ENCODE data around the gene TEX10. TPM values are rescaled to one million over a fixed set of nuclear protein-coding genes. Genes with fewer than 3 reads are reported as not detected.

TEX10 gene
- polyA plus RNA-seq, 1 donor = 22.6 TPM

- peaks cover 6% of the 10 kb centered on the region for H3K9me3 ChIP-seq (ENCODE audit: control insufficient read depth, low read depth, low read length)
- H3K4me3 ChIP-seq (ENCODE audit: low read length) = no peak overlapping the region
- no peaks in the 10 kb centered on the region for H3K4me1 ChIP-seq (ENCODE audit: control insufficient read depth, insufficient read depth, low read length)
- no CpG with 5 or more reads among the region's 2 CpGs for WGBS (ENCODE audit: insufficient coverage, low lambda C conversion rate)
- no peak for DNase-seq
- H3K27ac ChIP-seq (ENCODE audit: low read length) = no peak overlapping the region
- no peaks in the 10 kb centered on the region for H3K27me3 ChIP-seq (ENCODE audit: control insufficient read depth, insufficient read depth, low read length)
- peaks cover 28% of the 10 kb centered on the region for H3K36me3 ChIP-seq (ENCODE audit: control insufficient read depth, insufficient read depth, low read length)
These were observed 42.8 kb downstream of the TEX10 start for GRCh38 chr9:100309992-100310391.

- H3K4me1 ChIP-seq (ENCODE audit: control insufficient read depth, insufficient read depth, low read length) = no peaks in the 10 kb centered on the region
- no peak overlapping the region for H3K27ac ChIP-seq (ENCODE audit: low read length)
- peaks cover 6% of the 10 kb centered on the region for H3K9me3 ChIP-seq (ENCODE audit: control insufficient read depth, low read depth, low read length)
- WGBS (ENCODE audit: insufficient coverage, low lambda C conversion rate) = 83% methylated on average over 1 of the region's 1 CpG
- no peak for DNase-seq
- peaks cover 27% of the 10 kb centered on the region for H3K36me3 ChIP-seq (ENCODE audit: control insufficient read depth, insufficient read depth, low read length)
- no peaks in the 10 kb centered on the region for H3K27me3 ChIP-seq (ENCODE audit: control insufficient read depth, insufficient read depth, low read length)
- H3K4me3 ChIP-seq (ENCODE audit: low read length) = no peak overlapping the region
These were observed 43.7 kb downstream of the TEX10 start for GRCh38 chr9:100308965-100309564.

DNA sequence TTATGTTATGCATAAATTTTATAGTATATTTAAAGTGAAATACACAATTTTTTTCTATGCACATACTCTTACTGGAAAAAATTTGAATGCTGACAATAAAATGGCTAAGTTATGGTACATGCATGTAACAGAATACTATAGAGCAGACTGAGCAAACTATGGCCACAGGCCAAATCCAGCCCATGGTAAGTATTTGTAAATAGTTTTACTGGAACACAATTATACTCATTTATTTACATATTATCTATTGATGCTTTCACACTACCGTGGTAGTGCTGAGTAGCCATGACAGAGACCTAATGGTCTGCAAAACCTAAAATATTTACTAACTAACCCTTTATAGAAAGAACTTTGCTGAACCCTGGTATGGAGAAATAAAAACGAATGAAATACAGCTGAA, 45.7 kb downstream of the TEX10 start:
- DNase-seq = no peak
- peaks cover 2% of the 10 kb centered on the region for H3K9me3 ChIP-seq (ENCODE audit: control insufficient read depth, low read depth, low read length)
- H3K4me1 ChIP-seq (ENCODE audit: control insufficient read depth, insufficient read depth, low read length) = no peaks in the 10 kb centered on the region
- peaks cover 36% of the 10 kb centered on the region for H3K36me3 ChIP-seq (ENCODE audit: control insufficient read depth, insufficient read depth, low read length)
- no CpG with 5 or more reads among the region's 2 CpGs for WGBS (ENCODE audit: insufficient coverage, low lambda C conversion rate)
- H3K27me3 ChIP-seq (ENCODE audit: control insufficient read depth, insufficient read depth, low read length) = no peaks in the 10 kb centered on the region
- no peak overlapping the region for H3K4me3 ChIP-seq (ENCODE audit: low read length)
- H3K27ac ChIP-seq (ENCODE audit: low read length) = no peak overlapping the region

DNA sequence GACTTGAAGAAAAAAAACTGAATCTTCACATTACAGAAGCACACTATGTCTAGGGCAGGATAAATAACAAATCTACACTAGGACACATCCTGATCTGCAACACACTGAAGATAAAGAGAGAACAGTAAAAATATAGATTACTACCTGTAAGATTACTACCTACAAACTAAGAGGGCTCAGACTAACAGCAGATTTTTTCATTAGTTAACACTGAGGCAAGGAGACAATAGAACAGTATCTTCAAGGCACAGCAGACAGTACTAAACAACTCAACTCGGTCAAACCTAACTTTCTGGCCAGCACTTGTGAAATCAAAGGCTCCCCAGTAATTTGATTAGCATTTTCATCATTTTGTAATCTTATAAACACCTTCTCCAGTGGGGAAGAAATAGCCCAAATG, 46.5 kb downstream of the TEX10 start:
- no CpG with 5 or more reads among the region's 1 CpG for WGBS (ENCODE audit: insufficient coverage, low lambda C conversion rate)
- no peak overlapping the region for H3K27ac ChIP-seq (ENCODE audit: low read length)
- H3K4me3 ChIP-seq (ENCODE audit: low read length) = no peak overlapping the region
- no peak for DNase-seq
- H3K4me1 ChIP-seq (ENCODE audit: control insufficient read depth, insufficient read depth, low read length) = no peaks in the 10 kb centered on the region
- no peaks in the 10 kb centered on the region for H3K9me3 ChIP-seq (ENCODE audit: control insufficient read depth, low read depth, low read length)
- H3K36me3 ChIP-seq (ENCODE audit: control insufficient read depth, insufficient read depth, low read length) = peaks cover 42% of the 10 kb centered on the region
- no peaks in the 10 kb centered on the region for H3K27me3 ChIP-seq (ENCODE audit: control insufficient read depth, insufficient read depth, low read length)

DNA sequence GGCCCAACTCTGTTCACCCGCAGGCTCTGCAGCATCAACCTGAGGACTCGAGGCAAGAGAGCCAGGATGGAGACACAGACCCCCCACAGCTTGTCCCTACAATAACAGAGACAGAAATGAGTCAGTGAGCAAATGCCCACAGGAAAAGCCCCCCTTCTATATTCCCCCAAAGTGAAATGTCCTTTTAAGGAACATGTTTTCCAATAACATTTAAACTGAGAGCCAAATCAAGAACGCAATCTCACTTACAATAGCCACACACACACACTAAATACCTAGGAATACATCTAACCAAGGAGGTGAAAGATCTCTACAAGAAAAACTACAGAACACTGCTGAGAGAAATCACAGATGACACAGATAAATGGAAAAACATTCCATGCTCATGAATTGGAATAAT, 49.0 kb downstream of the TEX10 start:
- no peak overlapping the region for H3K27ac ChIP-seq (ENCODE audit: low read length)
- H3K36me3 ChIP-seq (ENCODE audit: control insufficient read depth, insufficient read depth, low read length) = peaks cover 43% of the 10 kb centered on the region
- no peaks in the 10 kb centered on the region for H3K9me3 ChIP-seq (ENCODE audit: control insufficient read depth, low read depth, low read length)
- H3K27me3 ChIP-seq (ENCODE audit: control insufficient read depth, insufficient read depth, low read length) = no peaks in the 10 kb centered on the region
- H3K4me3 ChIP-seq (ENCODE audit: low read length) = no peak overlapping the region
- no peaks in the 10 kb centered on the region for H3K4me1 ChIP-seq (ENCODE audit: control insufficient read depth, insufficient read depth, low read length)
- DNase-seq = no peak
- WGBS (ENCODE audit: insufficient coverage, low lambda C conversion rate) = no CpG with 5 or more reads among the region's 3 CpGs

DNA sequence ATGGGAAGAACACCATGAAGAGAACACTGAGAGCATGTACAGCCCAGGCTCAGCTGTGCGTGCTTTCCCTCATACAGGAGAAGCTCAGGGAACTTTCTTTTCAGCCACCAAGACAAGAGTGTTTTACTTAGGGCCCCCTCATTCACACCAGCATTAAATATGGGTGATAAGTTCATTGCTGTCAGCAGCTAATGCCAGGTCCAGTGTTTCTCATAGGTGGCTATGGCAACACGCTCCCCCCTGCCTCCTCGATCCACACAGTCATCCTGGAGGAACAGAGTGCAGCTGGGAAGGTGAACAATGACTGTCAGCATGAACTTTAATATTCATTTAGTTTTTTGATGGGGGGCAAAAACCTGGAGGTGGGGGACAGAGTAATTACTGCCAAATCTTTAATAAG, 54.4 kb downstream of the TEX10 start:
- no peak for DNase-seq
- Histone ChIP-seq H3K27ac (ENCODE audit: low read length) (no peak overlapping the region), H3K36me3 (ENCODE audit: control insufficient read depth, insufficient read depth, low read length) (peaks cover 68% of the 10 kb centered on the region), H3K27me3 (ENCODE audit: control insufficient read depth, insufficient read depth, low read length) (no peaks in the 10 kb centered on the region), H3K4me1 (ENCODE audit: control insufficient read depth, insufficient read depth, low read length) (peaks cover 5% of the 10 kb centered on the region), H3K9me3 (ENCODE audit: control insufficient read depth, low read depth, low read length) (no peaks in the 10 kb centered on the region), H3K4me3 (ENCODE audit: low read length) (no peak overlapping the region)
- no CpG with 5 or more reads among the region's 3 CpGs for WGBS (ENCODE audit: insufficient coverage, low lambda C conversion rate)

DNA sequence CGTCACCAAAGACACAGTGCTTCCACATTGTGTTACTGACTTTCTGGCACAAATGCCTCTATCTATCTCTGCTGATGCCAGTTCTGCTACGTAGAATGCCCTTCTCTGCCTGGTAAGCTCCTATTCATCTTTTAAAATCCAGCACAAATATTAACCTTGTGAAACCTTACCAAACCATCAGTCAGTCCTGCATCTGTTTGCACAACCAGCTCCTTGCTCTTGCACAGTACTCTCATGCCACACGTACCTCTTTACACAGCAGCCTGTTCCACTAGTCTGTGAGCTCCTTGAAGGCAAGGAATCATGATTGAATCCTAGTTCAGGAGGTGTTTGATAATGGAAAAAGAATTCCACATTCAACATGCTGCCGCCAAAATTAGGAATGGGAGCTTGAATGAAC, 56.3 kb downstream of the TEX10 start:
- Histone ChIP-seq H3K36me3 (ENCODE audit: control insufficient read depth, insufficient read depth, low read length) (peaks cover 67% of the 10 kb centered on the region), H3K4me1 (ENCODE audit: control insufficient read depth, insufficient read depth, low read length) (peaks cover 5% of the 10 kb centered on the region), H3K9me3 (ENCODE audit: control insufficient read depth, low read depth, low read length) (no peaks in the 10 kb centered on the region), H3K4me3 (ENCODE audit: low read length) (no peak overlapping the region), H3K27me3 (ENCODE audit: control insufficient read depth, insufficient read depth, low read length) (no peaks in the 10 kb centered on the region), H3K27ac (ENCODE audit: low read length) (no peak overlapping the region)
- no peak for DNase-seq
- WGBS (ENCODE audit: insufficient coverage, low lambda C conversion rate) = no CpG with 5 or more reads among the region's 4 CpGs

DNA sequence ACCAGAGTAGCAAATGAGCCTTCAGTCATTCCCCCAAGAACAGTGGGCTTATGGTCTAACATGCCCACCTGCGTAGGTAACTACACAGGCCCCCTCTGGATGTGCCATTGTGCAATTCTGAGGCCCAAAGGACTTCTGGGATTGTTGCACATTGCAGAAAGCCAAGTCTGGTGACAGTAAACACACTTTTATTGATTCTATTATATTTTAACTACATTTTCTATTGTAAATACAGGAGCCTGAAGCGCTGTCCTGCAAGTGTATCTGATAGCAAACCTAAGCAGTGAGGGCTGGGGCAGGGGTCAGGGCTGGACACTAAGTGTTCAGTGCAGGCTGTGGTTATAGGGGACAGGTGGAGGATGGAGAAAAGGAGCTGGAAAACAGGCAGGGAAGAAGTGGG, 57.5 kb downstream of the TEX10 start:
- no peak for DNase-seq
- Histone ChIP-seq H3K9me3 (ENCODE audit: control insufficient read depth, low read depth, low read length) (no peaks in the 10 kb centered on the region), H3K4me1 (ENCODE audit: control insufficient read depth, insufficient read depth, low read length) (peaks cover 5% of the 10 kb centered on the region), H3K36me3 (ENCODE audit: control insufficient read depth, insufficient read depth, low read length) (peaks cover 72% of the 10 kb centered on the region), H3K4me3 (ENCODE audit: low read length) (no peak overlapping the region), H3K27me3 (ENCODE audit: control insufficient read depth, insufficient read depth, low read length) (no peaks in the 10 kb centered on the region), H3K27ac (ENCODE audit: low read length) (no peak overlapping the region)
- WGBS (ENCODE audit: insufficient coverage, low lambda C conversion rate) = no CpG with 5 or more reads among the region's 2 CpGs

DNA sequence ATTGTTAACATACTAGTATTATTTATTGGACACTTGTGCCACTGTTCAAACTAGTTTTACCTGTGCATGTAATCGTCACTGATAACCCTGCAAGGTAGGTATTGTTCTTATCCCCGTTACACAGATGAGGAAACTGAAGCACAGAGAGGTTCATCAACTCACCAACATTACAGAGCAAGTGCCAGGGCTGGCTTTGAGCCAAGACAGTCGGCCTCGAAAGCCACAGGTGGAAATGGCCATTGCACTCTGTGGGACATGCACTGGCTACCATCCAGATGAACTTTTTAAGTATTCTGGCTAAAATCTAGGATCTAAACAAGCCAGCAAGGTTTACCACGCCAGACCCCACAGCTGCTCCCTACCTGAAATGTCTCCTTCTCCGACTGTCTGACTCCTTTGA, 57.9 kb downstream of the TEX10 start:
- Histone ChIP-seq H3K36me3 (ENCODE audit: control insufficient read depth, insufficient read depth, low read length) (peaks cover 72% of the 10 kb centered on the region), H3K27ac (ENCODE audit: low read length) (no peak overlapping the region), H3K4me3 (ENCODE audit: low read length) (no peak overlapping the region), H3K27me3 (ENCODE audit: control insufficient read depth, insufficient read depth, low read length) (no peaks in the 10 kb centered on the region), H3K9me3 (ENCODE audit: control insufficient read depth, low read depth, low read length) (no peaks in the 10 kb centered on the region), H3K4me1 (ENCODE audit: control insufficient read depth, insufficient read depth, low read length) (peaks cover 5% of the 10 kb centered on the region)
- WGBS (ENCODE audit: insufficient coverage, low lambda C conversion rate) = no CpG with 5 or more reads among the region's 6 CpGs
- no peak for DNase-seq

GRCh38 chr9:100294341-100294740, 58.4 kb downstream of the TEX10 start:
- H3K4me1 ChIP-seq (ENCODE audit: control insufficient read depth, insufficient read depth, low read length) = peaks cover 5% of the 10 kb centered on the region
- 80% methylated on average over 1 of the region's 3 CpGs for WGBS (ENCODE audit: insufficient coverage, low lambda C conversion rate)
- no peak overlapping the region for H3K4me3 ChIP-seq (ENCODE audit: low read length)
- no peaks in the 10 kb centered on the region for H3K9me3 ChIP-seq (ENCODE audit: control insufficient read depth, low read depth, low read length)
- peaks cover 71% of the 10 kb centered on the region for H3K36me3 ChIP-seq (ENCODE audit: control insufficient read depth, insufficient read depth, low read length)
- DNase-seq = no peak
- no peaks in the 10 kb centered on the region for H3K27me3 ChIP-seq (ENCODE audit: control insufficient read depth, insufficient read depth, low read length)
- no peak overlapping the region for H3K27ac ChIP-seq (ENCODE audit: low read length)

DNA sequence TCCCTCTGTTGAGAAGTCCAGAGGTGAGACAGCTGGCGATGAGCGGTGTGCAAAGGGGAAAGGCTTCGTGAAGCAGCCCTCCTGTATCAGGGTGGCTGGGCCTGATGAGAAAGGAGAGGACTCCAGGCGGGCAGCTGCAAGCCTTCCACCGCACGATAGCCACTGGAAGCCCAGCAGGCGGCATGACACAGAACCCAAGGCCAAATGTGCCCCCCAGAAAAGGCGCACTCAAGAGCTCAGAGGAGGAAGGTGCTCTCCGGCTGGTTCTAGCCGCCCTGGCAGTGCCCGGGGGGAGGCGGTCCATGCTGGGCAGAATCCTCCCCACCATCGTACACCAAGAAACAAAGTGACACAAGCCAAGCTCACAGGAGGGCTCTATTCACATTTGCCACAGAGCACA, 60.3 kb downstream of the TEX10 start:
- Histone ChIP-seq H3K27me3 (ENCODE audit: control insufficient read depth, insufficient read depth, low read length) (no peaks in the 10 kb centered on the region), H3K4me3 (ENCODE audit: low read length) (no peak overlapping the region), H3K4me1 (ENCODE audit: control insufficient read depth, insufficient read depth, low read length) (peaks cover 5% of the 10 kb centered on the region), H3K27ac (ENCODE audit: low read length) (no peak overlapping the region), H3K36me3 (ENCODE audit: control insufficient read depth, insufficient read depth, low read length) (peaks cover 68% of the 10 kb centered on the region), H3K9me3 (ENCODE audit: control insufficient read depth, low read depth, low read length) (no peaks in the 10 kb centered on the region)
- no CpG with 5 or more reads among the region's 13 CpGs for WGBS (ENCODE audit: insufficient coverage, low lambda C conversion rate)
- no peak for DNase-seq

All from large intestine (tissue), 3 donors.